GM18520 (cell line): ENCODE results near the gene STARD5.

ENCODE experiments used
- ATAC-seq: cut with Tn5 transposase; IDR thresholded peaks from one replicate; pipeline ENCODE4 v1.9.1; 2021; ENCODE audit not compliant: unreplicated experiment

STARD5 gene

GRCh38 chr15:81259760-81260298, 64.1 kb downstream of the STARD5 start:
- no peak for ATAC-seq
